Mucosa of gallbladder (tissue), 1 donor: ENCODE data around the gene NOMO2. TPM values are rescaled to one million over a fixed set of nuclear protein-coding genes. Genes with fewer than 3 reads are reported as not detected.
"Not testable (repeated sequence)": the region's sequence is repeated elsewhere in the genome, so short reads cannot be mapped to it uniquely, and the experiment has no call there.

Experiments
- DNase-seq: peaks from one replicate; pipeline ENCODE4 v3.0.0-alpha.2; 2020; ENCODE audit warnings: low spot score
- total RNA-seq: library from RNA; stranded (reverse); gene quantifications from one replicate; pipeline ENCODE4 v1.2.1, GENCODE V29; 2021
- donor health status: DM: no; HTN: no; CAD: no.

The NOMO2 gene
- total RNA-seq, 1 donor from 2014 or later: 121 TPM

- not testable (repeated sequence) for DNase-seq
Measured at GRCh38 chr16:18577942-18578341, 16.0 kb upstream of the NOMO2 start.

- DNase-seq: not testable (repeated sequence)
Measured at GRCh38 chr16:18575945-18576344, 14.0 kb upstream of the NOMO2 start.

- not testable (repeated sequence) for DNase-seq
Measured at GRCh38 chr16:18575298-18575917, 13.5 kb upstream of the NOMO2 start.

- DNase-seq: not testable (repeated sequence)
Measured at GRCh38 chr16:18573887-18574286, 12.0 kb upstream of the NOMO2 start.

GRCh38 chr16:18572973-18573372 is 11.1 kb upstream of the NOMO2 start:
- DNase-seq: not testable (repeated sequence)

GRCh38 chr16:18571307-18571850 is 9.5 kb upstream of the NOMO2 start:
- not testable (repeated sequence) for DNase-seq

GRCh38 chr16:18570529-18571306 is 8.8 kb upstream of the NOMO2 start:
- DNase-seq: not testable (repeated sequence)

GRCh38 chr16:18560416-18561220 is 1.3 kb downstream of the NOMO2 start:
- not testable (repeated sequence) for DNase-seq

GRCh38 chr16:18553671-18554070 is 8.2 kb downstream of the NOMO2 start:
- not testable (repeated sequence) for DNase-seq

GRCh38 chr16:18547382-18547781 is 14.5 kb downstream of the NOMO2 start:
- DNase-seq: not testable (repeated sequence)

- not testable (repeated sequence) for DNase-seq
Measured at GRCh38 chr16:18546853-18547252, 15.0 kb downstream of the NOMO2 start.

GRCh38 chr16:18544232-18545081 is 17.4 kb downstream of the NOMO2 start:
- DNase-seq: not testable (repeated sequence)

- not testable (repeated sequence) for DNase-seq
Measured at GRCh38 chr16:18541912-18542311, 20.0 kb downstream of the NOMO2 start.

GRCh38 chr16:18537004-18537403 is 24.9 kb downstream of the NOMO2 start:
- DNase-seq: not testable (repeated sequence)

- not testable (repeated sequence) for DNase-seq
Measured at GRCh38 chr16:18535519-18536168, 26.3 kb downstream of the NOMO2 start.

GRCh38 chr16:18534308-18534707 is 27.6 kb downstream of the NOMO2 start:
- DNase-seq: not testable (repeated sequence)

GRCh38 chr16:18531323-18531722 is 30.6 kb downstream of the NOMO2 start:
- DNase-seq: not testable (repeated sequence)

- not testable (repeated sequence) for DNase-seq
Measured at GRCh38 chr16:18530329-18530728, 31.6 kb downstream of the NOMO2 start.

- DNase-seq: not testable (repeated sequence)
Measured at GRCh38 chr16:18526547-18526946, 35.4 kb downstream of the NOMO2 start.

GRCh38 chr16:18525882-18526482 is 35.9 kb downstream of the NOMO2 start:
- DNase-seq: not testable (repeated sequence)
